ENCODE data around the gene SUGT1. TPM values are rescaled to one million over a fixed set of nuclear protein-coding genes. Genes with fewer than 3 reads are reported as not detected.
"Not testable (repeated sequence)": the region's sequence is repeated elsewhere in the genome, so short reads cannot be mapped to it uniquely, and the experiment has no call there.

The SUGT1 gene
- total RNA-seq, 1 donor from 2014 or later, result 24.1 TPM

GRCh38 chr13:52711286-52711685 lies 58.6 kb downstream of the SUGT1 start:
- no peak overlapping the region for H3K27ac ChIP-seq
- no peaks in the 10 kb centered on the region for H3K9me3 ChIP-seq
- DNase-seq (ENCODE audit: extremely low spot score in 2 of 2), result no peak
- no peak overlapping the region for H3K4me3 ChIP-seq
- no peak for TF ChIP-seq POLR2AphosphoS5 (IDR thresholded peaks at IDR 0.05; ENCODE audit: insufficient read depth in 1 of 2, low read depth in 1 of 2)
- TF ChIP-seq POLR2A (IDR thresholded peaks at IDR 0.05), result no peak
- no peak for TF ChIP-seq CTCF (IDR thresholded peaks at IDR 0.05)
- no peaks in the 10 kb centered on the region for H3K4me1 ChIP-seq
- no peaks in the 10 kb centered on the region for H3K27me3 ChIP-seq
- intact Hi-C loops (cut with DNase I), result no loop called here
- H3K36me3 ChIP-seq, result no peaks in the 10 kb centered on the region

- Histone ChIP-seq H3K4me3 (no peak overlapping the region), H3K27ac (no peak overlapping the region), H3K9me3 (no peaks in the 10 kb centered on the region), H3K27me3 (no peaks in the 10 kb centered on the region), H3K36me3 (no peaks in the 10 kb centered on the region), H3K4me1 (no peaks in the 10 kb centered on the region)
- intact Hi-C loops (cut with DNase I), result no loop called here
- TF ChIP-seq POLR2A (IDR thresholded peaks at IDR 0.05) (no peak), CTCF (IDR thresholded peaks at IDR 0.05) (no peak), POLR2AphosphoS5 (IDR thresholded peaks at IDR 0.05; ENCODE audit: insufficient read depth in 1 of 2, low read depth in 1 of 2) (no peak)
- DNase-seq (ENCODE audit: extremely low spot score in 2 of 2), result no peak
These were observed 59.7 kb downstream of the SUGT1 start for GRCh38 chr13:52712385-52712784.

- H3K27me3 ChIP-seq, result no peaks in the 10 kb centered on the region
- no peaks in the 10 kb centered on the region for H3K36me3 ChIP-seq
- no peak overlapping the region for H3K4me3 ChIP-seq
- H3K9me3 ChIP-seq, result no peaks in the 10 kb centered on the region
- no peak for TF ChIP-seq POLR2A (IDR thresholded peaks at IDR 0.05)
- no peak for TF ChIP-seq POLR2AphosphoS5 (IDR thresholded peaks at IDR 0.05; ENCODE audit: insufficient read depth in 1 of 2, low read depth in 1 of 2)
- no peak for TF ChIP-seq CTCF (IDR thresholded peaks at IDR 0.05)
- DNase-seq (ENCODE audit: extremely low spot score in 2 of 2), result no peak
- intact Hi-C loops (cut with DNase I), result no loop called here
- H3K4me1 ChIP-seq, result no peaks in the 10 kb centered on the region
- no peak overlapping the region for H3K27ac ChIP-seq
These were observed 61.3 kb downstream of the SUGT1 start for GRCh38 chr13:52713894-52714293.

- DNase-seq (ENCODE audit: extremely low spot score in 2 of 2); H3K27me3 ChIP-seq; intact Hi-C loops (cut with DNase I): not testable (repeated sequence)
These were observed 68.3 kb downstream of the SUGT1 start for GRCh38 chr13:52720904-52721303.

GRCh38 chr13:52721356-52721755 lies 68.7 kb downstream of the SUGT1 start:
- H3K27ac ChIP-seq; H3K27me3 ChIP-seq; H3K9me3 ChIP-seq; intact Hi-C loops (cut with DNase I); H3K4me3 ChIP-seq; H3K36me3 ChIP-seq; H3K4me1 ChIP-seq; DNase-seq (ENCODE audit: extremely low spot score in 2 of 2): not testable (repeated sequence)

More at GRCh38 chr13:52720904-52721303, 68.3 kb downstream of the SUGT1 start:
- H3K36me3 ChIP-seq, H3K27ac ChIP-seq, H3K4me3 ChIP-seq, H3K9me3 ChIP-seq, H3K4me1 ChIP-seq: not testable (repeated sequence)

GRCh38 chr13:52723181-52723580 lies 70.5 kb downstream of the SUGT1 start:
- intact Hi-C loops (cut with DNase I), result no loop called here
- Histone ChIP-seq H3K27me3 (no peaks in the 10 kb centered on the region), H3K27ac (no peak overlapping the region), H3K36me3 (no peaks in the 10 kb centered on the region), H3K4me1 (no peaks in the 10 kb centered on the region), H3K9me3 (no peaks in the 10 kb centered on the region), H3K4me3 (no peak overlapping the region)
- DNase-seq (ENCODE audit: extremely low spot score in 2 of 2), result no peak
- no peak for TF ChIP-seq POLR2AphosphoS5 (IDR thresholded peaks at IDR 0.05; ENCODE audit: insufficient read depth in 1 of 2, low read depth in 1 of 2)

GRCh38 chr13:52725302-52725701 lies 72.7 kb downstream of the SUGT1 start:
- no peak for TF ChIP-seq POLR2A (IDR thresholded peaks at IDR 0.05)
- no peak for TF ChIP-seq CTCF (IDR thresholded peaks at IDR 0.05)
- TF ChIP-seq POLR2AphosphoS5 (IDR thresholded peaks at IDR 0.05; ENCODE audit: insufficient read depth in 1 of 2, low read depth in 1 of 2), result no peak
- H3K9me3 ChIP-seq, result no peaks in the 10 kb centered on the region
- DNase-seq (ENCODE audit: extremely low spot score in 2 of 2), result no peak
- H3K27ac ChIP-seq, result no peak overlapping the region
- H3K27me3 ChIP-seq, result no peaks in the 10 kb centered on the region
- no peaks in the 10 kb centered on the region for H3K36me3 ChIP-seq
- H3K4me1 ChIP-seq, result no peaks in the 10 kb centered on the region
- no peak overlapping the region for H3K4me3 ChIP-seq
- intact Hi-C loops (cut with DNase I), result no loop called here

All from vagina (tissue), 2 donors.